ENCODE measurements around the gene PGF. TPM values are rescaled to one million over a fixed set of nuclear protein-coding genes. Genes with fewer than 3 reads are reported as not detected.

The PGF gene
- total and polyA plus RNA-seq, 2 of the 13 experiments (the other 11 are each of a cell fraction or from before 2014, with no cell fraction given): 10.7 to 27.5 TPM

DNA sequence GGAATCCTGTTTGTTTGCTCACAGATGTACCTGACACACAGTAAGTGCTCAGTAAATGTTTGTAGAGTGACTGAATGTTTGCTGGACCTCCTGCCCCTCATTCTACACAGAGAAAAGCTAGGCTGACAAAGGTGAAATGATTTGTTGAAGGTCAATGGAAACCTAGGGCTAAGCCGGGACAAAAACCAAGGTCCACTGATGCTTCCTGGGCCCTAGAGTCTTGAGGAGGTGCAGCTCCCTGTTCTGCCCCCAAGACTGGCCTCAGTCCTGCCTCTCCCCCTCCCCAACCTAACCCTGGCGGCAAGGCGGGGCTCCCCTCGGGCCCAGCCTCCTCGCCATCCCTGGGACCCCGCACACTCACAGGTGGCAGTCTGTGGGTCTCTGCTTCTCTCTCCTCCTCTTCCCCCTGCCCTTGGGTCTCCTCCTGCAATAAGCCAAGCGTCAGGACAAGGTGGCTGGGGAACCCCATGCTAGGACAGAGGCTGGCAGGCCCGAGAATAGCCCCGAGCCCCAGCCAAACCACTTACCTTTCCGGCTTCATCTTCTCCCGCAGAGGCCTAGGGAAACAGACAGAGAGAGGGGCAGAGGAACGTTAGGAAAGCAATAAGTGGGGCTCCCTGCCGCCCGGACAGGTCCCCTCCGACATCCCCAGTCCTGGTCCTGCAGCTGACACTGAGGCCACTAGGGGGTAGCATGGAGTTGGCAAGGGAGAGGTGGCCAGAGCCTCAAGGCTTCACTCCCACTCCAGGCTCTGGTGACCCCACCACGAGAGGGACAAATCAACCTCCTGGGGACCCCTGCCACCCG lies 9.3 kb downstream of the PGF start (continued):
- TF ChIP-seq ZNF724P (CRISPR knock-in tag; IDR thresholded peaks at IDR 0.05; ENCODE audit: borderline replicate concordance): no peak
- no peak; the same call in 1 of the 2 replicates for TF ChIP-seq SAP130 (CRISPR knock-in tag; IDR thresholded peaks at IDR 0.05; ENCODE audit: low read depth)
- 0 out of 2 replicates have a peak, but pooled peaks have one; percentile 28 for TF ChIP-seq HNRNPL (IDR thresholded peaks at IDR 0.05; ENCODE audit: low read depth, low read length)
- TF ChIP-seq SAFB2 (CRISPR knock-in tag; IDR thresholded peaks at IDR 0.05; ENCODE audit: borderline replicate concordance, low read depth): no peak
- TF ChIP-seq BCL3 (CRISPR knock-in tag; IDR thresholded peaks at IDR 0.05): no peak
- TF ChIP-seq ZNF331 (CRISPR knock-in tag; IDR thresholded peaks at IDR 0.05): 0 out of 2 replicates have a peak, but pooled peaks have one; percentile 53
- no peak for TF ChIP-seq RFXANK (CRISPR knock-in tag; IDR thresholded peaks at IDR 0.05)
- no peak for TF ChIP-seq EZH2 (conservative IDR thresholded peaks at IDR 0.05; ENCODE audit: low read depth, low read length)
- TF ChIP-seq THRA (CRISPR knock-in tag; IDR thresholded peaks at IDR 0.05; ENCODE audit: borderline replicate concordance): peak; percentile 60; the same call in 1 of the 2 replicates
- TF ChIP-seq ZNF646 (CRISPR knock-in tag; IDR thresholded peaks at IDR 0.05): no peak
- TF ChIP-seq, protein P1, sequence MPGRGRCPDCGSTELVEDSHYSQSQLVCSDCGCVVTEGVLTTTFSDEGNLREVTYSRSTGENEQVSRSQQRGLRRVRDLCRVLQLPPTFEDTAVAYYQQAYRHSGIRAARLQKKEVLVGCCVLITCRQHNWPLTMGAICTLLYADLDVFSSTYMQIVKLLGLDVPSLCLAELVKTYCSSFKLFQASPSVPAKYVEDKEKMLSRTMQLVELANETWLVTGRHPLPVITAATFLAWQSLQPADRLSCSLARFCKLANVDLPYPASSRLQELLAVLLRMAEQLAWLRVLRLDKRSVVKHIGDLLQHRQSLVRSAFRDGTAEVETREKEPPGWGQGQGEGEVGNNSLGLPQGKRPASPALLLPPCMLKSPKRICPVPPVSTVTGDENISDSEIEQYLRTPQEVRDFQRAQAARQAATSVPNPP (CRISPR knock-in tag; IDR thresholded peaks at IDR 0.05): no peak
- no peak for TF ChIP-seq ZNF747 (CRISPR knock-in tag; IDR thresholded peaks at IDR 0.05; ENCODE audit: borderline replicate concordance)
- TF ChIP-seq SNRNP70 (IDR thresholded peaks at IDR 0.05; ENCODE audit: low read depth, low read length): no peak
- TF ChIP-seq, protein P2, sequence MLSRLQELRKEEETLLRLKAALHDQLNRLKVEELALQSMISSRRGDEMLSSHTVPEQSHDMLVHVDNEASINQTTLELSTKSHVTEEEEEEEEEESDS (CRISPR knock-in tag; IDR thresholded peaks at IDR 0.05; ENCODE audit: borderline replicate concordance): no peak
- TF ChIP-seq TGIF2 (CRISPR knock-in tag; IDR thresholded peaks at IDR 0.05): no peak
- no peak for TF ChIP-seq EED (CRISPR knock-in tag; IDR thresholded peaks at IDR 0.05)
- TF ChIP-seq ARNT2 (CRISPR knock-in tag; IDR thresholded peaks at IDR 0.05; ENCODE audit: low read depth): no peak
- TF ChIP-seq TCF7L2 (IDR thresholded peaks at IDR 0.05; ENCODE audit: low read depth, low read length): no peak
- no peak for TF ChIP-seq ZBTB38 (CRISPR knock-in tag; IDR thresholded peaks at IDR 0.05)
